Activated CD4-positive, alpha-beta T cell treated with anti-CD3 and anti-CD28 coated beads for 36 hours (primary cell): ENCODE data around the gene OR4B1. TPM values are rescaled to one million over a fixed set of nuclear protein-coding genes. Genes with fewer than 3 reads are reported as not detected.
"Not testable (repeated sequence)": the region's sequence is repeated elsewhere in the genome, so short reads cannot be mapped to it uniquely, and the experiment has no call there.

ENCODE experiments used
- ATAC-seq: fragments of 200-7000 bp; cut with Tn5 transposase; one replicate; pipeline ENCODE4 v1.10.0; 2021; ENCODE audit warnings: mild to moderate bottlenecking, moderate library complexity
- CTCF ChIA-PET: fragments of 350-600 bp; sonication (Branson Sonifier 250); formaldehyde crosslinking; loops from one replicate; lab custom pipeline; 2021; ENCODE audit warnings: antibody characterized with exemption; lab: Charles Lee
- POLR2A ChIA-PET: fragments of 350-600 bp; sonication (Branson Sonifier 250); formaldehyde crosslinking; loops from one replicate; lab custom pipeline; 2021; ENCODE audit warnings: antibody characterized with exemption, inconsistent platforms; lab: Charles Lee
- DNase-seq: peaks from one replicate; pipeline ENCODE4 v3.0.0-alpha.2; 2020
- H3K27ac Mint-ChIP-seq: one replicate; pipeline ENCODE4 v1.8.0; 2021; ENCODE audit warnings: mixed read lengths
- H3K27me3 Mint-ChIP-seq: one replicate; pipeline ENCODE4 v1.8.0; 2021; ENCODE audit warnings: mixed read lengths
- H3K36me3 Mint-ChIP-seq: one replicate; pipeline ENCODE4 v1.8.0; 2021; ENCODE audit warnings: low read depth, mixed read lengths
- H3K4me1 Mint-ChIP-seq: one replicate; pipeline ENCODE4 v1.8.0; 2021; ENCODE audit warnings: mixed read lengths
- H3K4me3 Mint-ChIP-seq: one replicate; pipeline ENCODE4 v1.8.0; 2021; ENCODE audit warnings: mild to moderate bottlenecking, moderate library complexity, mixed read lengths
- H3K9me3 Mint-ChIP-seq: one replicate; pipeline ENCODE4 v1.8.0; 2021; ENCODE audit warnings: low read depth, mixed read lengths
- intact Hi-C, 2 experiments: fragments of 100-400 bp; cut with DNase I in 1 of 2; cut with micrococcal nuclease in 1 of 2; formaldehyde crosslinking; loops; one replicate each; pipeline versions ENCODE4 v1.14.2 to v1.15.1; 2022 to 2024; cut with DNase I, micrococcal nuclease
- total RNA-seq, 2 experiments: library from RNA; stranded (reverse); gene quantifications; one replicate each; pipeline ENCODE4 v1.2.3, GENCODE V29; 2021

OR4B1 gene
- total RNA-seq, 2 experiments from 2014 or later: not detected

- Mint-ChIP-seq H3K4me3 (no peak overlapping the region), H3K27me3 (no peaks in the 10 kb centered on the region), H3K4me1 (peaks cover 1% of the 10 kb centered on the region), H3K36me3 (no peaks in the 10 kb centered on the region), H3K9me3 (no peaks in the 10 kb centered on the region), H3K27ac (no peak overlapping the region)
- POLR2A ChIA-PET: no interaction called here
- CTCF ChIA-PET: interaction anchor here (0.6 kb wide), 1 partner anchor 41 kb away, joined by 3 read pairs; no protein-coding TSS in a partner anchor
- no peak for ATAC-seq
- DNase-seq: no peak
- intact Hi-C loops: no loop called here
Observed at GRCh38 chr11:48184452-48184851, 32.2 kb upstream of the OR4B1 start.

GRCh38 chr11:48190906-48191654, 25.5 kb upstream of the OR4B1 start:
- Mint-ChIP-seq H3K4me1 (peaks cover 22% of the 10 kb centered on the region), H3K4me3 (peak overlapping the region; percentile 32), H3K27ac (peak overlapping the region; percentile 65)
- H3K36me3 Mint-ChIP-seq, H3K27me3 Mint-ChIP-seq, H3K9me3 Mint-ChIP-seq, ATAC-seq, intact Hi-C loops, CTCF ChIA-PET, POLR2A ChIA-PET: not testable (repeated sequence)
- peak; percentile 33 for DNase-seq

- no peak for ATAC-seq
- H3K27me3 Mint-ChIP-seq: peaks cover 3% of the 10 kb centered on the region
- H3K4me3 Mint-ChIP-seq: no peak overlapping the region
- intact Hi-C loops: no loop called here
- no peak for DNase-seq
- CTCF ChIA-PET: interaction anchor here (0.6 kb wide), 1 partner anchor 22 kb away, joined by 3 read pairs; no protein-coding TSS in a partner anchor
- H3K27ac Mint-ChIP-seq: no peak overlapping the region
- H3K36me3 Mint-ChIP-seq: no peaks in the 10 kb centered on the region
- peaks cover 20% of the 10 kb centered on the region for H3K9me3 Mint-ChIP-seq
- POLR2A ChIA-PET: no interaction called here
- H3K4me1 Mint-ChIP-seq: peaks cover 22% of the 10 kb centered on the region
Observed at GRCh38 chr11:48193876-48194275, 22.7 kb upstream of the OR4B1 start.

GRCh38 chr11:48207881-48208280, 8.7 kb upstream of the OR4B1 start:
- no peaks in the 10 kb centered on the region for H3K9me3 Mint-ChIP-seq
- H3K4me3 Mint-ChIP-seq: no peak overlapping the region
- peaks cover 7% of the 10 kb centered on the region for H3K27me3 Mint-ChIP-seq
- H3K27ac Mint-ChIP-seq: no peak overlapping the region
- ATAC-seq (no peak), DNase-seq (no peak)
- ChIA-PET POLR2A (no interaction called here), CTCF (no interaction called here)
- no peaks in the 10 kb centered on the region for H3K4me1 Mint-ChIP-seq
- intact Hi-C loops: no loop called here
- H3K36me3 Mint-ChIP-seq: no peaks in the 10 kb centered on the region

- H3K27me3 Mint-ChIP-seq: peaks cover 7% of the 10 kb centered on the region
- H3K27ac Mint-ChIP-seq: no peak overlapping the region
- no peaks in the 10 kb centered on the region for H3K4me1 Mint-ChIP-seq
- H3K36me3 Mint-ChIP-seq: no peaks in the 10 kb centered on the region
- no peaks in the 10 kb centered on the region for H3K9me3 Mint-ChIP-seq
- DNase-seq: peak; percentile 10
- no peak for ATAC-seq
- intact Hi-C loops: no loop called here
- H3K4me3 Mint-ChIP-seq: no peak overlapping the region
- ChIA-PET CTCF (no interaction called here), POLR2A (no interaction called here)
Observed at GRCh38 chr11:48210052-48210451, 6.6 kb upstream of the OR4B1 start.

GRCh38 chr11:48228761-48229160, 12.2 kb downstream of the OR4B1 start:
- no peak overlapping the region for H3K4me3 Mint-ChIP-seq
- POLR2A ChIA-PET: no interaction called here

GRCh38 chr11:48230057-48230456, 13.4 kb downstream of the OR4B1 start:
- POLR2A ChIA-PET, DNase-seq, H3K4me1 Mint-ChIP-seq, intact Hi-C loops, H3K27ac Mint-ChIP-seq, H3K36me3 Mint-ChIP-seq, ATAC-seq, H3K4me3 Mint-ChIP-seq, H3K9me3 Mint-ChIP-seq: not testable (repeated sequence)
- CTCF ChIA-PET: interaction anchor here (1.6 kb wide), 1 partner anchor 58 kb away, joined by 4 read pairs; no protein-coding TSS in a partner anchor
- peaks cover 18% of the 10 kb centered on the region for H3K27me3 Mint-ChIP-seq

More at GRCh38 chr11:48228761-48229160, 12.2 kb downstream of the OR4B1 start:
- Mint-ChIP-seq H3K27ac (no peak overlapping the region), H3K27me3 (peaks cover 15% of the 10 kb centered on the region), H3K36me3 (no peaks in the 10 kb centered on the region), H3K9me3 (no peaks in the 10 kb centered on the region), H3K4me1 (no peaks in the 10 kb centered on the region)
- intact Hi-C loops: no loop called here
- CTCF ChIA-PET: interaction anchor here (1.6 kb wide), 1 partner anchor 56 kb away, joined by 4 read pairs; no protein-coding TSS in a partner anchor
- DNase-seq: no peak
- no peak for ATAC-seq

- POLR2A ChIA-PET: no interaction called here
- CTCF ChIA-PET: no interaction called here
- H3K4me3 Mint-ChIP-seq: no peak overlapping the region
- no peak for DNase-seq
- intact Hi-C loops: no loop called here
- no peak for ATAC-seq
- no peaks in the 10 kb centered on the region for H3K36me3 Mint-ChIP-seq
- H3K27me3 Mint-ChIP-seq: peaks cover 12% of the 10 kb centered on the region
- H3K27ac Mint-ChIP-seq: no peak overlapping the region
- H3K4me1 Mint-ChIP-seq: no peaks in the 10 kb centered on the region
- H3K9me3 Mint-ChIP-seq: no peaks in the 10 kb centered on the region
Observed at GRCh38 chr11:48237727-48238126, 21.1 kb downstream of the OR4B1 start.

- no peak overlapping the region for H3K4me3 Mint-ChIP-seq
- no peak for ATAC-seq
- POLR2A ChIA-PET: no interaction called here
Observed at GRCh38 chr11:48242501-48242900, 25.9 kb downstream of the OR4B1 start.

GRCh38 chr11:48244804-48245203, 28.2 kb downstream of the OR4B1 start, which contains the start of gene OR4X2:
Gene OR4X2, plus strand, starts transcription at chr11:48245104. Its CDS starts 0 bp downstream, at chr11:48245104.
- Mint-ChIP-seq H3K4me3 (no peak within 1 kb of the TSS), H3K27me3 (peaks cover 12% of the 10 kb centered on the region), H3K36me3 (no peaks in the 10 kb centered on the region), H3K4me1 (no peaks in the 10 kb centered on the region), H3K27ac (no peak within 1 kb of the TSS), H3K9me3 (peaks cover 8% of the 10 kb centered on the region)
- DNase-seq (no peak), ATAC-seq (no peak)
- ChIA-PET POLR2A (no interaction called here), CTCF (no interaction called here)
- intact Hi-C loops: no loop called here

More at GRCh38 chr11:48242501-48242900, 25.9 kb downstream of the OR4B1 start:
- H3K4me1 Mint-ChIP-seq: no peaks in the 10 kb centered on the region
- H3K36me3 Mint-ChIP-seq: no peaks in the 10 kb centered on the region
- CTCF ChIA-PET: interaction anchor here (0.7 kb wide), 1 partner anchor 388 kb away, joined by 3 read pairs; no protein-coding TSS in a partner anchor
- no peaks in the 10 kb centered on the region for H3K9me3 Mint-ChIP-seq
- no peak overlapping the region for H3K27ac Mint-ChIP-seq
- DNase-seq: no peak
- intact Hi-C loops: no loop called here
- H3K27me3 Mint-ChIP-seq: peaks cover 12% of the 10 kb centered on the region

- H3K27me3 Mint-ChIP-seq: peaks cover 10% of the 10 kb centered on the region
- ChIA-PET CTCF (no interaction called here), POLR2A (no interaction called here)
- no peak overlapping the region for H3K4me3 Mint-ChIP-seq
- no peaks in the 10 kb centered on the region for H3K36me3 Mint-ChIP-seq
- ATAC-seq (no peak), DNase-seq (no peak)
- no peak overlapping the region for H3K27ac Mint-ChIP-seq
- H3K9me3 Mint-ChIP-seq: peaks cover 8% of the 10 kb centered on the region
- H3K4me1 Mint-ChIP-seq: no peaks in the 10 kb centered on the region
- intact Hi-C loops: no loop called here
Observed at GRCh38 chr11:48248902-48249301, 32.3 kb downstream of the OR4B1 start.

- ChIA-PET CTCF (no interaction called here), POLR2A (no interaction called here)
- Mint-ChIP-seq H3K4me3 (no peak overlapping the region), H3K4me1 (no peaks in the 10 kb centered on the region), H3K9me3 (no peaks in the 10 kb centered on the region), H3K36me3 (no peaks in the 10 kb centered on the region), H3K27ac (no peak overlapping the region), H3K27me3 (peaks cover 8% of the 10 kb centered on the region)
- ATAC-seq: no peak
- no peak for DNase-seq
- intact Hi-C loops: no loop called here
Observed at GRCh38 chr11:48261600-48261999, 45.0 kb downstream of the OR4B1 start.
